Neural progenitor cell (in vitro differentiated cells): ENCODE data around the gene SYT13. TPM values are rescaled to one million over a fixed set of nuclear protein-coding genes. Genes with fewer than 3 reads are reported as not detected.

Source experiments
- DNase-seq: peaks from one replicate; pipeline ENCODE4 v3.0.0-alpha.2; 2016; ENCODE audit warnings: low spot score
- H2AFZ ChIP-seq: fragments of 200-600 bp; sonication (generic); replicated peaks from 2 replicates; pipeline ENCODE4 v1.6.1; 2016; ENCODE audit warnings: antibody characterized with exemption
- H3F3A ChIP-seq: fragments of 200-600 bp; sonication (generic); 2 replicates; pipeline ENCODE4 v1.6.1; 2016; ENCODE audit warnings: antibody characterized with exemption, low read depth
- H3K27ac ChIP-seq: fragments of 200-600 bp; sonication (generic); 2 replicates; pipeline ENCODE4 v1.5.1; 2016; ENCODE audit warnings: mild to moderate bottlenecking
- H3K27me3 ChIP-seq: fragments of 200-600 bp; sonication (generic); 2 replicates; pipeline ENCODE4 v1.6.1; 2016; ENCODE audit warnings: mild to moderate bottlenecking, moderate library complexity
- H3K36me3 ChIP-seq: fragments of 200-600 bp; sonication (generic); 2 replicates; pipeline ENCODE4 v1.5.1; 2016
- H3K4me1 ChIP-seq: fragments of 200-600 bp; sonication (generic); 2 replicates; pipeline ENCODE4 v1.6.1; 2016; ENCODE audit warnings: mixed run types
- H3K4me2 ChIP-seq: fragments of 200-600 bp; sonication (generic); 2 replicates; pipeline ENCODE4 v1.6.1; 2016
- H3K4me3 ChIP-seq: fragments of 200-600 bp; sonication (generic); 2 replicates; pipeline ENCODE4 v1.5.1; 2016
- H3K79me2 ChIP-seq: fragments of 200-600 bp; sonication (generic); 2 replicates; pipeline ENCODE4 v1.6.1; 2016; ENCODE audit warnings: low read depth
- H3K9ac ChIP-seq: fragments of 200-600 bp; sonication (generic); 2 replicates; pipeline ENCODE4 v1.6.1; 2016
- H3K9me3 ChIP-seq: fragments of 200-600 bp; sonication (generic); 2 replicates; pipeline ENCODE4 v1.5.1; 2016; ENCODE audit warnings: low read depth
- H4K20me1 ChIP-seq: fragments of 200-600 bp; sonication (generic); 2 replicates; pipeline ENCODE4 v1.6.1; 2016; ENCODE audit warnings: low read depth
- H3K27ac Mint-ChIP-seq: 3 replicates; pipeline ENCODE4 v1.8.0; 2021; ENCODE audit warnings: mixed read lengths
- H3K27me3 Mint-ChIP-seq: 2 replicates; pipeline ENCODE4 v1.8.0; 2022; ENCODE audit warnings: low read depth, mild to moderate bottlenecking, inconsistent platforms, moderate library complexity, mixed read lengths; ENCODE audit not compliant: insufficient read depth
- H3K36me3 Mint-ChIP-seq: 3 replicates; pipeline ENCODE4 v1.8.0; 2021; ENCODE audit warnings: mixed read lengths
- H3K4me1 Mint-ChIP-seq: 3 replicates; pipeline ENCODE4 v1.8.0; 2021; ENCODE audit warnings: mixed read lengths
- H3K4me3 Mint-ChIP-seq: 3 replicates; pipeline ENCODE4 v1.8.0; 2021; ENCODE audit warnings: mild to moderate bottlenecking, moderate library complexity, mixed read lengths
- H3K9me3 Mint-ChIP-seq: 3 replicates; pipeline ENCODE4 v1.8.0; 2020; ENCODE audit warnings: mixed read lengths
- CTCF ChIP-seq: fragments of 200-600 bp; sonication (generic); IDR thresholded peaks from 2 replicates; pipeline ENCODE4 v1.5.1; 2017; ENCODE audit warnings: antibody characterized with exemption, mild to moderate bottlenecking
- EZH2 ChIP-seq: fragments of 200-600 bp; sonication (generic); IDR thresholded peaks from 2 replicates; pipeline ENCODE4 v1.6.1; 2017; ENCODE audit warnings: antibody characterized with exemption, mild to moderate bottlenecking, moderate library complexity
- EZH2phosphoT487 ChIP-seq: fragments of 200-600 bp; sonication (generic); IDR thresholded peaks from 2 replicates; pipeline ENCODE4 v1.6.1; 2017; ENCODE audit warnings: antibody characterized with exemption
- total RNA-seq: library from RNA; depleted of rRNA; stranded (reverse); fragments of >200 nt; gene quantifications from 2 replicates; pipeline ENCODE4 v1.2.3, GENCODE V29; 2015; ENCODE audit warnings: low replicate concordance

Gene SYT13
- total RNA-seq, 1 donor from 2014 or later, result 8.6 TPM

GRCh38 chr11:45300715-45301114 is 14.6 kb upstream of the SYT13 start:
- Mint-ChIP-seq H3K27ac (no peak overlapping the region), H3K27me3 (peaks cover 8% of the 10 kb centered on the region), H3K4me1 (no peaks in the 10 kb centered on the region), H3K9me3 (peaks cover 2% of the 10 kb centered on the region), H3K36me3 (no peaks in the 10 kb centered on the region), H3K4me3 (no peak overlapping the region)
- Histone ChIP-seq H3K4me1 (peaks cover 5% of the 10 kb centered on the region), H3K4me2 (no peak overlapping the region), H3K27me3 (no peaks in the 10 kb centered on the region), H3K27ac (no peak overlapping the region), H3K79me2 (no peaks in the 10 kb centered on the region), H3F3A (peaks cover 8% of the 10 kb centered on the region), H3K4me3 (no peak overlapping the region), H3K9ac (no peak overlapping the region), H3K9me3 (no peaks in the 10 kb centered on the region), H2AFZ (no peak overlapping the region), H3K36me3 (no peaks in the 10 kb centered on the region), H4K20me1 (no peaks in the 10 kb centered on the region)
- TF ChIP-seq EZH2phosphoT487 (no peak), CTCF (no peak), EZH2 (no peak)
- no peak for DNase-seq

GRCh38 chr11:45298718-45299117 is 12.6 kb upstream of the SYT13 start:
- Mint-ChIP-seq H3K4me1 (no peaks in the 10 kb centered on the region), H3K27me3 (peaks cover 6% of the 10 kb centered on the region), H3K27ac (no peak overlapping the region), H3K4me3 (no peak overlapping the region), H3K36me3 (no peaks in the 10 kb centered on the region), H3K9me3 (peaks cover 2% of the 10 kb centered on the region)
- peaks cover 8% of the 10 kb centered on the region for H3F3A ChIP-seq
- no peaks in the 10 kb centered on the region for H3K79me2 ChIP-seq
- peak overlapping the region; percentile 33 for H3K4me2 ChIP-seq
- H2AFZ ChIP-seq, result peak overlapping the region; percentile 51
- no peak overlapping the region for H3K27ac ChIP-seq
- no peaks in the 10 kb centered on the region for H3K27me3 ChIP-seq
- H3K4me3 ChIP-seq, result no peak overlapping the region
- DNase-seq, result peak; percentile 20
- TF ChIP-seq EZH2 (no peak), EZH2phosphoT487 (no peak)
- no peaks in the 10 kb centered on the region for H4K20me1 ChIP-seq
- no peak overlapping the region for H3K9ac ChIP-seq
- no peaks in the 10 kb centered on the region for H3K9me3 ChIP-seq
- H3K4me1 ChIP-seq, result peaks cover 5% of the 10 kb centered on the region
- H3K36me3 ChIP-seq, result no peaks in the 10 kb centered on the region

- Histone ChIP-seq H3K9ac (no peak overlapping the region), H3F3A (peaks cover 8% of the 10 kb centered on the region), H3K9me3 (no peaks in the 10 kb centered on the region), H3K79me2 (no peaks in the 10 kb centered on the region), H3K4me1 (peaks cover 5% of the 10 kb centered on the region), H3K27me3 (no peaks in the 10 kb centered on the region), H4K20me1 (no peaks in the 10 kb centered on the region), H2AFZ (no peak overlapping the region), H3K4me2 (no peak overlapping the region), H3K4me3 (no peak overlapping the region), H3K36me3 (no peaks in the 10 kb centered on the region), H3K27ac (no peak overlapping the region)
- H3K4me3 Mint-ChIP-seq, result no peak overlapping the region
- peaks cover 5% of the 10 kb centered on the region for H3K27me3 Mint-ChIP-seq
- H3K4me1 Mint-ChIP-seq, result no peaks in the 10 kb centered on the region
- no peak overlapping the region for H3K27ac Mint-ChIP-seq
- TF ChIP-seq EZH2phosphoT487, result no peak
- no peak for TF ChIP-seq EZH2
- TF ChIP-seq CTCF, result no peak
- H3K36me3 Mint-ChIP-seq, result no peaks in the 10 kb centered on the region
- H3K9me3 Mint-ChIP-seq, result peaks cover 2% of the 10 kb centered on the region
- no peak for DNase-seq
Measured at GRCh38 chr11:45296075-45296474, 9.9 kb upstream of the SYT13 start.

GRCh38 chr11:45294499-45294898 is 8.4 kb upstream of the SYT13 start:
- no peak for TF ChIP-seq EZH2phosphoT487
- TF ChIP-seq EZH2, result no peak
- TF ChIP-seq CTCF, result no peak
- H3K4me3 Mint-ChIP-seq, result no peak overlapping the region
- H3K27me3 Mint-ChIP-seq, result peaks cover 8% of the 10 kb centered on the region
- no peak for DNase-seq
- H4K20me1 ChIP-seq, result no peaks in the 10 kb centered on the region
- H3K4me1 Mint-ChIP-seq, result no peaks in the 10 kb centered on the region
- no peak overlapping the region for H2AFZ ChIP-seq
- peaks cover 10% of the 10 kb centered on the region for H3K27me3 ChIP-seq
- H3K4me1 ChIP-seq, result peaks cover 5% of the 10 kb centered on the region
- H3K27ac Mint-ChIP-seq, result no peak overlapping the region
- no peaks in the 10 kb centered on the region for H3K36me3 ChIP-seq
- H3K4me3 ChIP-seq, result no peak overlapping the region
- no peak overlapping the region for H3K9ac ChIP-seq
- H3K9me3 ChIP-seq, result no peaks in the 10 kb centered on the region
- H3K9me3 Mint-ChIP-seq, result peaks cover 2% of the 10 kb centered on the region
- no peak overlapping the region for H3K27ac ChIP-seq
- peaks cover 8% of the 10 kb centered on the region for H3F3A ChIP-seq
- no peak overlapping the region for H3K4me2 ChIP-seq
- H3K36me3 Mint-ChIP-seq, result no peaks in the 10 kb centered on the region
- H3K79me2 ChIP-seq, result no peaks in the 10 kb centered on the region
